Keratinocyte (primary cell): ENCODE results near the gene FXN. TPM values are rescaled to one million over a fixed set of nuclear protein-coding genes. Genes with fewer than 3 reads are reported as not detected.

Experiments used
- DNase-seq: peaks from one replicate; pipeline ENCODE4 v3.0.0-alpha.2; 2011; ENCODE audit warnings: low read depth, missing footprints, low spot score
- FAIRE-seq: peaks from 2 replicates; lab custom pipeline; 2011; peaks lifted over from hg19 to GRCh38; lab: Jason Lieb, UNC
- H2AFZ ChIP-seq: 2 replicates; pipeline ENCODE4 v1.6.0; 2012; ENCODE audit warnings: low read length, control low read depth, inconsistent platforms; ENCODE audit not compliant: control insufficient read depth
- H3K27ac ChIP-seq: 2 replicates; pipeline ENCODE4 v1.5.1; 2011; ENCODE audit warnings: low read length; ENCODE audit not compliant: control insufficient read depth, insufficient read depth
- H3K27me3 ChIP-seq: 3 replicates; pipeline ENCODE4 v1.6.0; 2011; ENCODE audit warnings: low read length; ENCODE audit not compliant: control insufficient read depth, insufficient read depth; ENCODE audit errors: extremely low read depth
- H3K36me3 ChIP-seq, 2 experiments: 2 replicates in 1 of 2; 3 replicates in 1 of 2; pipeline ENCODE4 v1.5.1; 2011; ENCODE audit warnings: low read length in 2 of 2, mild to moderate bottlenecking in 1 of 2; ENCODE audit not compliant: control insufficient read depth in 2 of 2, insufficient read depth in 2 of 2; ENCODE audit errors: extremely low read depth in 1 of 2
- H3K4me1 ChIP-seq: 3 replicates; pipeline ENCODE4 v1.5.1; 2011; ENCODE audit warnings: low read length; ENCODE audit not compliant: control insufficient read depth, insufficient read depth; ENCODE audit errors: extremely low read depth
- H3K4me2 ChIP-seq: 3 replicates; pipeline ENCODE4 v1.6.0; 2011; ENCODE audit warnings: low read depth, low read length; ENCODE audit not compliant: control insufficient read depth, insufficient read depth; ENCODE audit errors: extremely low read depth
- H3K4me3 ChIP-seq, 3 experiments: fragments of 200-600 bp in 1 of 3; sonication (generic) in 1 of 3; 2 replicates in 2 of 3; 3 replicates in 1 of 3; pipeline ENCODE4 v1.5.1; 2011 to 2016; ENCODE audit warnings: low read length in 3 of 3, mild to moderate bottlenecking in 3 of 3, control low read depth in 2 of 3, inconsistent platforms in 1 of 3, low read depth in 1 of 3, mixed read lengths in 1 of 3, mixed run types in 1 of 3, moderate library complexity in 1 of 3; ENCODE audit not compliant: control insufficient read depth in 2 of 3, insufficient read depth in 2 of 3; ENCODE audit errors: extremely low read depth in 1 of 3
- H3K79me2 ChIP-seq: 2 replicates; pipeline ENCODE4 v1.6.0; 2012; ENCODE audit warnings: low read length; ENCODE audit not compliant: control insufficient read depth, insufficient read depth
- H3K9ac ChIP-seq: 3 replicates; pipeline ENCODE4 v1.6.0; 2011; ENCODE audit warnings: low read length; ENCODE audit not compliant: control insufficient read depth, insufficient read depth; ENCODE audit errors: extremely low read depth
- H3K9me1 ChIP-seq: 3 replicates; pipeline ENCODE4 v1.6.0; 2011; ENCODE audit warnings: low read length; ENCODE audit not compliant: control insufficient read depth, insufficient read depth; ENCODE audit errors: extremely low read depth
- H3K9me3 ChIP-seq: 2 replicates; pipeline ENCODE4 v1.5.1; 2012; ENCODE audit warnings: low read depth, low read length; ENCODE audit not compliant: control insufficient read depth
- H4K20me1 ChIP-seq: 3 replicates; pipeline ENCODE4 v1.6.0; 2011; ENCODE audit warnings: low read length; ENCODE audit not compliant: control insufficient read depth, insufficient read depth; ENCODE audit errors: extremely low read depth
- EZH2 ChIP-seq: IDR thresholded peaks from one replicate; pipeline ENCODE4 v1.6.1; 2012; ENCODE audit warnings: inconsistent platforms, mild to moderate bottlenecking, low read length, moderate library complexity
- dilution Hi-C: fragments of 300-500 bp; cut with MboI; formaldehyde crosslinking; loops from one replicate; pipeline ENCODE4 v1.7.0; 2020; ENCODE audit warnings: low sequenced_read_pairs; ENCODE audit not compliant: extremely low pct_ligation_motif_present
- polyA plus RNA-seq, 5 experiments: library from polyadenylated mRNA; depleted of rRNA in 3 of 5; stranded (reverse) in 3 of 5; stranded (forward) in 1 of 5; unstranded in 1 of 5; fragments of >200 nt; gene quantifications; 1 replicate in 1 of 5; 2 replicates in 3 of 5; 3 replicates in 1 of 5; pipeline versions ENCODE4 v1.2.1 to v1.2.3, GENCODE V29; 2011 to 2012; ENCODE audit warnings: missing spikeins in 2 of 5, low read depth in 1 of 5, low replicate concordance in 1 of 5
- TF ChIP-seq, protein P1 (sequence below), 3 experiments: IDR thresholded peaks in 1 of 3; conservative IDR thresholded peaks in 1 of 3; optimal IDR thresholded peaks in 1 of 3; 2 replicates in 2 of 3; 3 replicates in 1 of 3; pipeline versions ENCODE3 to v1.5.1; 2011; ENCODE audit warnings: low read length in 3 of 3, mild to moderate bottlenecking in 3 of 3, moderate library complexity in 2 of 3, control low read depth in 1 of 3, inconsistent platforms in 1 of 3; ENCODE audit not compliant: insufficient read depth in 2 of 3; ENCODE audit errors: extremely low read depth in 1 of 3

Gene FXN
- polyA plus RNA-seq, 1 donor (not counting 4 experiments of a cell fraction or from before 2014, with no cell fraction given): 24.3 TPM

DNA sequence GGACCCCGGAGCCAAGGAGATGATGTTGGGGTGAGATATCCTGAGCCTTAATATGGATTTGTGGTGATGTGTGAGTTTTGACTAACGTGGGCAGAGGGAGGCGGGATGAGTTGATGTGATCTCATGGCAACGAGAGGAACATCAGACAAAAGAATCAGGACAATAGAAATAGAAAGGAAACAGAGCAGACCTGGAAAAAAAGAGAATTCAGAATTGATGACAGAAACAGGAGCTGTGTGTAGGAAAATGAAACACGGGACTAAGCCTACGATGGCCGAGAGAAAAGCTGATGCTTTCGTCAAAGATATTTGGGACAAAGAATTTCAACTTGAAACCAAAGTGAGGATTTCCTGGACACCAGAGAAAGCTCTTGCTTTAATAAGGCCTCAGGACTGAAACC is 32.5 kb upstream of the FXN start:
- Histone ChIP-seq H3K36me3 (no peaks in the 10 kb centered on the region), H3K4me2 (no peak overlapping the region), H3K27ac (no peak overlapping the region), H3K27me3 (no peaks in the 10 kb centered on the region), H2AFZ (no peak overlapping the region), H3K9me1 (no peaks in the 10 kb centered on the region), H3K79me2 (no peaks in the 10 kb centered on the region), H3K4me3 (no peak overlapping the region), H4K20me1 (no peaks in the 10 kb centered on the region), H3K9ac (no peak overlapping the region), H3K4me1 (no peaks in the 10 kb centered on the region), H3K9me3 (no peaks in the 10 kb centered on the region)
- DNase-seq: no peak
- TF ChIP-seq EZH2: no peak
- TF ChIP-seq, protein P1, sequence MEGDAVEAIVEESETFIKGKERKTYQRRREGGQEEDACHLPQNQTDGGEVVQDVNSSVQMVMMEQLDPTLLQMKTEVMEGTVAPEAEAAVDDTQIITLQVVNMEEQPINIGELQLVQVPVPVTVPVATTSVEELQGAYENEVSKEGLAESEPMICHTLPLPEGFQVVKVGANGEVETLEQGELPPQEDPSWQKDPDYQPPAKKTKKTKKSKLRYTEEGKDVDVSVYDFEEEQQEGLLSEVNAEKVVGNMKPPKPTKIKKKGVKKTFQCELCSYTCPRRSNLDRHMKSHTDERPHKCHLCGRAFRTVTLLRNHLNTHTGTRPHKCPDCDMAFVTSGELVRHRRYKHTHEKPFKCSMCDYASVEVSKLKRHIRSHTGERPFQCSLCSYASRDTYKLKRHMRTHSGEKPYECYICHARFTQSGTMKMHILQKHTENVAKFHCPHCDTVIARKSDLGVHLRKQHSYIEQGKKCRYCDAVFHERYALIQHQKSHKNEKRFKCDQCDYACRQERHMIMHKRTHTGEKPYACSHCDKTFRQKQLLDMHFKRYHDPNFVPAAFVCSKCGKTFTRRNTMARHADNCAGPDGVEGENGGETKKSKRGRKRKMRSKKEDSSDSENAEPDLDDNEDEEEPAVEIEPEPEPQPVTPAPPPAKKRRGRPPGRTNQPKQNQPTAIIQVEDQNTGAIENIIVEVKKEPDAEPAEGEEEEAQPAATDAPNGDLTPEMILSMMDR (optimal IDR thresholded peaks at IDR 0.05 in 1 of 3, IDR thresholded peaks at IDR 0.05 in 1 of 3, conservative IDR thresholded peaks at IDR 0.05 in 1 of 3; ENCODE audit: extremely low read depth in 1 of 3, insufficient read depth in 2 of 3, low read length in 3 of 3): no peak
- dilution Hi-C loops: no loop called here
- FAIRE-seq: no peak

- Histone ChIP-seq H3K4me3 (no peak overlapping the region), H3K27ac (no peak overlapping the region), H3K79me2 (no peaks in the 10 kb centered on the region), H3K36me3 (no peaks in the 10 kb centered on the region), H3K9ac (no peak overlapping the region), H3K9me3 (no peaks in the 10 kb centered on the region), H3K9me1 (no peaks in the 10 kb centered on the region), H3K27me3 (no peaks in the 10 kb centered on the region), H2AFZ (no peak overlapping the region), H3K4me2 (no peak overlapping the region), H4K20me1 (no peaks in the 10 kb centered on the region), H3K4me1 (peaks cover 5% of the 10 kb centered on the region)
- no peak for FAIRE-seq
- dilution Hi-C loops: no loop called here
- TF ChIP-seq, protein P1 (optimal IDR thresholded peaks at IDR 0.05 in 1 of 3, IDR thresholded peaks at IDR 0.05 in 1 of 3, conservative IDR thresholded peaks at IDR 0.05 in 1 of 3; ENCODE audit: extremely low read depth in 1 of 3, insufficient read depth in 2 of 3, low read length in 3 of 3): no peak
- TF ChIP-seq EZH2: no peak
- DNase-seq: no peak
Measured at GRCh38 chr9:69004836-69005235, 30.7 kb upstream of the FXN start.
